ENCODE results near the gene LDLR.
A peak's percentile ranks its signal among the peaks of the same experiment; 100 is the strongest.
"Not testable (repeated sequence)": the region's sequence is repeated elsewhere in the genome, so short reads cannot be mapped to it uniquely, and the experiment has no call there.

LDLR gene

DNA sequence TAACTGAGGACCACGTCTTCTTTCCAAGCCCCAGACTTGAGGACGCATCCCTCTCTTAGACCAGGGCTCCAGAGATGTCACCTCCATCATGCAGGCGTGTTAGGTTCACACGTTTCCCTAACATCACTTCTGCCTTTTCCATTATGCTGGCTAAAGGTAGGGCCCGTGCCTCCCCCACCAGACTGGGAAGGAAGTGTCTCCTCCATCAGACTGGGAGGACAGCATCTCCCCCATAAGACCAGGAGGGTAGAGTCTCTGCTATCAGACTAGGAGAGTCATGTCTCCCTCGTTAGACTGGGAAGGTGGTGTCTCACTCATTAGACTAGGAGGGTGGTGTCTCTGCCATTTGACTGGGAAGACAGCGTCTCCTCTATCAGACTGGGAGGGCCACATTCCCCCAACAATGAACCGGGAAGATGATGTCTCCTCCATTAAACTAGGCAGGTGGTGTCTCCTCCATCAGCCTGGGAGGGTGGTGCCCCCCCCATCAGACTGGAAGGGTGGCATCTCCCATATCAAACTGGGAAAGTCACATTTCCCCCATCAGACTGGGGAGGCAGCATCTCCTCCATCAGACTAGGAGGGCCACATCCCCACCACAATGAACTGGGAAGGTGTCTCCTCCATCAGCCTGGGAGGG, 84.4 kb downstream of the LDLR start:
- no peak for DNase-seq (ENCODE audit: low spot score)
- H3K27ac ChIP-seq: peak overlapping the region; percentile 37 to 66
- TF ChIP-seq, protein P1, sequence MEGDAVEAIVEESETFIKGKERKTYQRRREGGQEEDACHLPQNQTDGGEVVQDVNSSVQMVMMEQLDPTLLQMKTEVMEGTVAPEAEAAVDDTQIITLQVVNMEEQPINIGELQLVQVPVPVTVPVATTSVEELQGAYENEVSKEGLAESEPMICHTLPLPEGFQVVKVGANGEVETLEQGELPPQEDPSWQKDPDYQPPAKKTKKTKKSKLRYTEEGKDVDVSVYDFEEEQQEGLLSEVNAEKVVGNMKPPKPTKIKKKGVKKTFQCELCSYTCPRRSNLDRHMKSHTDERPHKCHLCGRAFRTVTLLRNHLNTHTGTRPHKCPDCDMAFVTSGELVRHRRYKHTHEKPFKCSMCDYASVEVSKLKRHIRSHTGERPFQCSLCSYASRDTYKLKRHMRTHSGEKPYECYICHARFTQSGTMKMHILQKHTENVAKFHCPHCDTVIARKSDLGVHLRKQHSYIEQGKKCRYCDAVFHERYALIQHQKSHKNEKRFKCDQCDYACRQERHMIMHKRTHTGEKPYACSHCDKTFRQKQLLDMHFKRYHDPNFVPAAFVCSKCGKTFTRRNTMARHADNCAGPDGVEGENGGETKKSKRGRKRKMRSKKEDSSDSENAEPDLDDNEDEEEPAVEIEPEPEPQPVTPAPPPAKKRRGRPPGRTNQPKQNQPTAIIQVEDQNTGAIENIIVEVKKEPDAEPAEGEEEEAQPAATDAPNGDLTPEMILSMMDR (IDR thresholded peaks at IDR 0.05): no peak
- H3K4me3 ChIP-seq: no peak overlapping the region

DNA sequence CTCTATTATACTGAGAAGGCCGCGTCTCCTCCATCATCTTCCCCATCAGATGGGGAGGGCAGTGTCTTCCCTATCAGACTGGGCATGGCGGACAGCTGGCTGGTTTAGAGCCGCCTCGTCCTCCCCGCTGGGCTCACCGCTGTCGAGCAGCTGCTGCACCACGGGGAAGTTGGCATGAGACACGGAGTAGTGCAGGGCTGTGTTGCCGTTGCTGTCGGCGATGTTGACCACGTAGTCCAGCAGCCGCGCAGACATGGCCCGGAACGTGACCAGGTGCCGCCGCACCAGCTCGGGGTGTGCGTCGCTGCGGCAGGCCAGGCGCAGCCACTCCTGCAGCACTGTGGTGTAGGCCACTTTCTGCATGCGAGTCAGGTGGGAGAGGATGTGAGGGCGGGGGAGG, 85.1 kb downstream of the LDLR start:
- TF ChIP-seq, protein P1 (IDR thresholded peaks at IDR 0.05): no peak
- Histone ChIP-seq H3K27ac (peak overlapping the region in 1 of 2 donors; percentile 66), H3K4me3 (no peak overlapping the region)
- no peak for DNase-seq (ENCODE audit: low spot score)

DNA sequence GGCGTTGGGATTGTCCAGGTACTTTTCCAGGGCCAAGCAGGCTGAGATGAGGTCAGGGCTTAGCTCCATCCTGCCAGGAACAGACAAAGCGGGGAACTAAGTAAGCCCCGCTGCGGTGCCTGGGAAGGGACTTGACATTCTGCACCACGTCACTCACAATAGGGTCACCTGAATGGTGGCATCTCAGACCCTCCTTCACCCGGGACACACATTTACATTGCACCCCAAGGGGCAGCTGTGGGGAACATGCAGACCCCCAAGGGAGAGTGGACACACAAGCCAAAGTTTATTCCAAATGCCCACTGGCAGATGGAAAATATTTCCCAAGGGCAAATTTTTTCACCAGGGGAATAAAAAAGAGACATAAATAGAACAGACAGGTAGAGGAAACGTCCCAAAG, 86.7 kb downstream of the LDLR start:
- no peak for DNase-seq (ENCODE audit: low spot score)
- H3K27ac ChIP-seq: peak overlapping the region in 1 of 2 donors; percentile 58
- no peak overlapping the region for H3K4me3 ChIP-seq
- TF ChIP-seq, protein P1 (IDR thresholded peaks at IDR 0.05): no peak

DNA sequence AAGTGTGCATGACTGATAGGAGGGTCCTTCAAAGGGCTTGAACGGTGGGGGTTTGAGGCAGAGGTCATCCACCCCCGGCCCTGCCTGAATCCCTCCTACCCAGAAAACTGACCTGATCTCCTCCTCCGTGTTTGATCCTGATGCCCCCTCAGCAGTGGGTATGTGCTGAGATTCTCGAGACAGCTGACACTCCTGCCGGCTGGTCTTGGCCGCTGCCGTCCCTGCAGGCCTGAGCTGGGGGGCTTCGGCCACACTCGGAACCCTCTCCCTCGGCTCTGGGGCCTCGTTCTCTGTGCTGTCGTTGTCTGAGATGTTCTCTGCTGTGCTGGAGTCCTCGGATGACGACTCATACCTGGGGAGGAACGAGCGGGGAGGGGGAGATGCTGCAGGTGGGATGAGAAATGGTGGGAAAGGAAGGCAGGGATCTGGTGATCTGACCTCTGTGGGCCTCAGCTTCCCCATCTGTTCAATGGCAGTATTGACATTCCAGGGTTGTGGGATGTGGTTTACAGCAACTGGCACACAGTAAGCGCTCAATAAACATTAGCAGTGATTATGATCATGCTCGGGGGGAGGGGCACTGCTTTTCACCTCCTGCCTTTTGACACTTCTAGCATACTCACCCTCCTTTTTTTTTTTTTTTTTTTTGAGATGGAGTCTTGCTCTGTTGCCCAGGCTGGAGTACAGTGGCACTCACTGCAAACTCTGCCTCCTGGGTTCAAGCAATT, 87.4 kb downstream of the LDLR start:
- no peak overlapping the region for H3K27ac ChIP-seq
- no peak overlapping the region for H3K4me3 ChIP-seq
- TF ChIP-seq, protein P1 (IDR thresholded peaks at IDR 0.05): no peak
- DNase-seq (ENCODE audit: low spot score): no peak

DNA sequence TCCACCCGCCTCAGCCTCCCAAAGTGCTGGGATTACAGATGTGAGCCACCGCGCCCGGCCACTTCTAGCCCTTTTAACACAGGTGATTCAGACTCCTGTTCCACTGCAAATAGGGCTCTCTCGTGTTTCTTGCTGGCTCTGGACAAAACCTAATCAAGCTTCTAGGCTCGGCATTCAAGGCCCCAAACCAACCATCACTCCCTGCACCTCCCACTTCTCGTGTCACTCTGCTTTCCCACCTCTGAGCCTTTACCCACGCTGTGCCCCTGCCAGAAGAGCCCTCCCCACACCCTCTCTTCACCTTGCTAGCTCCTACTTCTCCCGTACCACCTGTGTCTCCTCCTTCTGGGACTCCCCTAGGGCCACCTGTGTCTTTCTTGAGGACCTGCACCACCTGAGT, 88.3 kb downstream of the LDLR start:
- TF ChIP-seq, protein P1 (IDR thresholded peaks at IDR 0.05): no peak
- no peak overlapping the region for H3K4me3 ChIP-seq
- peak overlapping the region in 1 of 2 donors; percentile 79 for H3K27ac ChIP-seq
- DNase-seq (ENCODE audit: low spot score): no peak

DNA sequence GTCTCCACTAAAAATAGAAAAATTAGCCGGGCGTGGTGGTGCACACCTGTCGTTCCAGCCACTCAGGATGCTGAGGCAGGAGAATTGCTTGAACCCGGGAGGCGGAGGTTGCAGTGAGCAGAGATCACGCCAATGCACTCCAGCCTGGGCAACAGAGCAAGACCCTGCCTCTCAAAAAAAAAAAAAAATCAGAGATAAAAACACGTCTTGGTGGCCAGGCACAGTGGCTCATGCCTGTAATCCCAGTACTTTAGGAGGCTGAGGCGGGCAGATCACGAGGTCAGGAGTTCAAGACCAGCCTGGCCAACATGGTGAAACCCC, 89.8 kb downstream of the LDLR start:
- not testable (repeated sequence) for DNase-seq (ENCODE audit: low spot score); H3K4me3 ChIP-seq
- H3K27ac ChIP-seq: peak overlapping the region; percentile 79

DNA sequence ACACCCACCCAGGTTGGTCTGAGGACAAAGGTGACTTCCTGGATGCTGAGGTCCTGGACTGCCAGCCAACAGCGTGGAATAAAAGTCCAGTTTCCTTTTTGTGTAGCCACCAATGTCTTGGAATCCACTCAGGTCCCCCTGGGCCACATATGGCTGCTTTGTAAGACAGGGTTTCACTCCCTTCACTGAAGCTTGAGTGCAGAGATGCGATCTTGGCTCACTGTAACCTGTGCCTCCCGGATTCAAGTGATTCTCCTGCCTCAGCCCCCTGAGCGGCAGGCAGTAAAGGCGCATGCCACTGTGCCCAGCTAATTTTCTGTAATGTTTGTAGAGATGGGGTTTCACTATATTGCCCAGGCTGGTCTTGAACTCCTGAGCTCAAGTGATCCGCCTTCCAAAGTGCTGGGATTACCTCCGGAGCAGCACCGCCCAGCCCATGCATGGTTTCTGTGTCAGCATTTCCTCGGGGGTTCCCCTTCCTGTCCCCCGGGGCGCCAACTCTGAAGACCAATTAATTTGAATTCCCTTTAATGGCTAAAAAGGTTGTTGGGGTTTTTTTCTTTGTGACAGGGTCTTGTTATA, 90.5 kb downstream of the LDLR start:
- no peak for DNase-seq (ENCODE audit: low spot score)
- peak overlapping the region; percentile 79 for H3K27ac ChIP-seq
- peak overlapping the region; percentile 35 for H3K4me3 ChIP-seq
- TF ChIP-seq, protein P1 (IDR thresholded peaks at IDR 0.05): no peak

Data from coronary artery (tissue), 2 donors.